GM19324 (cell line): ENCODE results near the gene DOP1B.
"Not testable (repeated sequence)": the region's sequence is repeated elsewhere in the genome, so short reads cannot be mapped to it uniquely, and the experiment has no call there.

Experiments used
- ATAC-seq: cut with Tn5 transposase; IDR thresholded peaks from one replicate; pipeline ENCODE4 v1.9.1; 2021; ENCODE audit warnings: mild to moderate bottlenecking, moderate library complexity; ENCODE audit not compliant: unreplicated experiment, low FRiP score

Gene DOP1B

GRCh38 chr21:36132696-36133095 is 23.9 kb upstream of the DOP1B start:
- ATAC-seq = no peak

- ATAC-seq = no peak
Measured at GRCh38 chr21:36134803-36135390, 21.7 kb upstream of the DOP1B start, which contains the start of gene CBR3. CBR3 (plus strand) TSS chr21:36135079; CDS start chr21:36135193, 114 bp downstream.

- no peak for ATAC-seq
Measured at GRCh38 chr21:36135391-36136102, 21.1 kb upstream of the DOP1B start.

DNA sequence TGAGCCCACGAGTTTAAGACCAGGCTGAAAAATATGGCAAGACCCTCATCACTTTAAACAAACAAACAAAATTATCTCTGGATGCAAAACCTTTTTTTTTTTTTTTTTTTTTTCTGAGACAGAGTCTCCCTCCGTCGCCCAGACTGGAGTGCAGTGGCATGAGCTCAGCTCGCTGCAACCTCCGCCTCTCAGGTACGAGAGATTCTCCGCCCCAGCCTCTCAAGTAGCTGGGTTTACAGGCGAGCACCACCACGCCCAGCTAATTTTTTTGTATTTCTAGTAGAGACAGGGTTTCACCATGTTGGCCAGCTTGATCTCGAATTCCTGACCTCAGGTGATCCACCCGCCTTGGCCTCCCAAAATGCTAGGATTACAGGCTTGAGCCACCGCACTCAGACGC is 16.8 kb upstream of the DOP1B start:
- ATAC-seq = not testable (repeated sequence)

- ATAC-seq = no peak
Measured at GRCh38 chr21:36141513-36141925, 15.1 kb upstream of the DOP1B start.

DNA sequence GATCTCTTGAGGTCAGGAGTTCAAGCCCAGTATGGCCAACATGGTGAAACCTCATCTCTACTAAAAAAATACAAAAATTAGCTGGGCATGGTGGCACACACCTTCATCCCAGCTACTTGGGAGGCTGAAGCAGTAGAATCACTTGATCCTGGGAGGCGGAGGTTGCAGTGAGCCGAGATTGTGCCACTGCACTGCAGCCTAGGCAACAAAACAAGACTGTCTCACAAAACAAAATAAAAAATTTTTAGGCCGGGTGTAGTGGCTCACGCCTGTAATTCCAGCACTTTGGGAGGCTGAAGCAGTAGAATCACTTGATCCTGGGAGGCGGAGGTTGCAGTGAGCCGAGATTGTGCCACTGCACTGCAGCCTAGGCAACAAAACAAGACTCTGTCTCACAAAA is 12.4 kb upstream of the DOP1B start:
- ATAC-seq = not testable (repeated sequence)

DNA sequence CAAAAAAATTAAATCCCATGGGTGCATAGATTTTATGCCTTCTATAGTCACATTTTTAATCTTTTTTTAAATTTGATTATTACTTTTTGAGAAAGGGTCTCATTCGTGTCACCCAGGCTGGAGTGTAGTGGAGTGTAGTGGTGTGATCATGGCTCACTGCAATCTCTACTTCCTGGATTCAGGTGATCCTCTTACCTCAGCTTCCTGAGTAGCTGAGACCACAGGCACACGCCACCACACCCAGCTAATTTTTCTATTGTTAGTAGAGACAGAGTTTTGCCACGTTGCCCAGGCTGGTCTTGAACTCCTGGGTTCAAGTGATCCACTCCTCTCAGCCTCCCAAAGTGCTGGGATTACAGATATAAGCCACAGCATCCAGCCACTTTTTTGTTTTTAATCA is 11.4 kb upstream of the DOP1B start:
- no peak for ATAC-seq

- no peak for ATAC-seq
Measured at GRCh38 chr21:36147911-36148310, 8.7 kb upstream of the DOP1B start.

- no peak for ATAC-seq
Measured at GRCh38 chr21:36148886-36149285, 7.7 kb upstream of the DOP1B start.

DNA sequence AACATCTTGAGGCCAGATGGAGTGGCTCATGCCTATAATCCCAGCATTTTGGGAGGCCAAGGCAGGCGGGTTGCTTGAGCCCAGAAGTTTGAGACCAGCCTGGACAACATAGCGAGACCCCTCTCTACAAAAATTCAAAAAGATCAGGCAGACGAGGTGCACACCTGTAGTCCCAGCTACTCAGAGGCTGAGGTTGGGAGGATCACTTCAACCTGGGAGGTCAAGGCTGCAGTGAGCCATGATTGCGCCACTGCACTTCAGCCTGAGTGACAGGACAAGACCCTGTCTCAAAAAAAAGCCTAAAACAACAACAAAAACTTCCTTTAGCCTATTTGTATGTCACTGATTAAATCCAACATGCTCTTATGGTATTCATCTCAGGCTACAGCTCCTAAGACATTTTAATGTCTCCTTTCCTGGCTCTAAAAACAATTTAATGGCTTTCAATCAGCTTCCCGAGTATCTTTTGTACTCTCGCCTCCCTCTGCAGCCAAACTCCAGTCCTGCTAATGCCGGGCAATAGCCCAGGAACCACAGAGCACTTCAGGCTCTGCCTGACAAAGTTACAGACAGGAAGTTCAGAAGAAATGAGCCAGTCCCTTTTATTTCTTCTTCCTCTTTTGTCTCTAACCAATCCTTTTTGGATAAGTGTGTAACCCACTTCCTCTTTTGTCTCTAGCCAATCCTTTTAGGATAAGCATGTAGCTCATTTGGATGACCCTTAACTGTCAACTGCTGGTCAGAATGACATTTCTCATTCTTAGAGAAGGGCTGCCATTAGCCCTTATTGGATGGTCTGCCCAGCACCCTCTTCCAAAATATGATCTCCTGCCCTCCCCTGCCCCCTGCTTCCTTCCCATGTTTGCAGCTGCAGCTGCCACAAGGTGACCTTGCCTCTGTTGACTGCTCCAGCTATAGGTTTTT is 6.6 kb upstream of the DOP1B start:
- peak; percentile 51 for ATAC-seq

DNA sequence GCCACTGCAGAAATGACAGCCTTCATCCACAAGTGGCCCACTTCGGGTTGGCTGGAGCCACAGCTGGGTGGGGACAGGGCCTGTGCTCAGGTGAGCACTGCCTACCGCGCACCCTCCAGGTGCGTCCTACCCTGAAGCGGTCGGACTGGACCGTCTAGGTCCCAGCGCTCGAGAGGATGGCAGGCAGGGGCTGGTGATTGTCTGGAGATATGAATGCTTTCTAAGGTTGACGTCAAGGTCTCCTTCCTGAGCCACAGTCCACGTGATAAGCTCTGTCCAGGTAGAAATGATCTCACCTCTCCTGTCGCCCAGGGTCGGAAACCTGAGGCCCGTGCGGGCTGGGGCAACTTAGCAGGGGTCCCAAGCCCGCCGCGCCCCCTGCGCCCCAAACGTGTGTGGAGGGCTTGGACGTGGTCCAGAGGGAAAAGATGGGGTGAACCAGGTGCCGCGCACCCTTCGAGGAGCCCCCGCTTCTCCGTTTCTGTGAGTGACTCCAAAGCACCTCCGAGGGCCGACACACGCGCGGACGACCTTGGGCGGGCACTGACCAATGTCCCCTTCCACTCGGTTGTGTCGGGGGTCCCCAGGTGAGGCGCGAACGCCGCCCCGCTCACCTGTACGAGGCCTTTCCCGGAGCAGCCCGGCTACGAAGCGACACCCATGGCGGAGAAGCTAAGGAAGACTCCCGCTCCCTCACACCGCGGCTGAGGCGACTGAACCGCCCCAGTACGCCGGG is 853 bp upstream of the DOP1B start:
- ATAC-seq = no peak

DNA sequence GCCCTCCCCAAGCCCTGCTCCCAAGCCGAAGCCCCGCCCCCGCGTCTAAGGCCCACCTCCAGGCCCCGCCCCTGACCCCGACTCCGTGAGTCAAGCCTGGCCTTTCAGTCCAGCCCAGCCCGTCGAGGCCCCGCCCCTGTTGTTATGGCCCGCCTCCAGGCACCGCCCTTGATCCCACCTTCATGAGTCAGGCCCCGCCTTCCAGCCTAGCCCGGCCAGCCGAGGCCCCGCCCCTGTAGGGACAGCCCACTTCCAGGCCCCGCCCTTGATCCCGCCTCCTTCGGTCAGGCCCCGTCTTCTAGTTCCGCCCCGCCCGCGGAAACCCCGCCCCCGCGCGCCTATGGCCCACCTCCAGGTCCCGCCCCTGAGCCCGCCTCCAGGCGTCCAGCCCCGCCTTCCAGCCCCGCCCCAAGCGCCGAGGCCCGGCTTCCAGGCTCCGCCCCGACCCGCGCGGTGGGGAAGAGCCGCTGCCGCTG is 247 bp upstream of the DOP1B start:
- ATAC-seq = peak; percentile 93

GRCh38 chr21:36159356-36159921 is 2.8 kb downstream of the DOP1B start:
- no peak for ATAC-seq

- no peak for ATAC-seq
Measured at GRCh38 chr21:36160850-36161178, 4.2 kb downstream of the DOP1B start.

DNA sequence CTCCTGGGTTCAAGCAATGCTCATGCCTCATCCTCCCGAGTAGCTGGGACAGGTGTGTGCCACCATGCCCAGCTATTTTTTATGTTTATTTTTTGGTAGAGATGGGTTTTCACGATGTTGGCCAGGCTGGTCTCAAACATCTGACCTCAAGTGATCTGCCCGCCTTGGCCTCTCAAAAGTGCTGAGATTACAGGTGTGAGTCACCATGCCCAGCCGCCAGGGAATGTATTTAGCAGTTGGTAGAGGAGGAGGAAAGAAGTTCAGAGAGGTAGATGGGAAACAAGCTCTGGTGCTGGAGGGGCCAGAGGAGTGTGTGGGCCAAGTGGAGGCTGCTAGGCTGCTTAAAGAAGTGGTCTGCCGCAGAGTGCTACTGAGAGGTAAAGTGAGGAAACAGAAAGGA is 6.0 kb downstream of the DOP1B start:
- no peak for ATAC-seq

- ATAC-seq = no peak
Measured at GRCh38 chr21:36163750-36164741, 7.4 kb downstream of the DOP1B start.

DNA sequence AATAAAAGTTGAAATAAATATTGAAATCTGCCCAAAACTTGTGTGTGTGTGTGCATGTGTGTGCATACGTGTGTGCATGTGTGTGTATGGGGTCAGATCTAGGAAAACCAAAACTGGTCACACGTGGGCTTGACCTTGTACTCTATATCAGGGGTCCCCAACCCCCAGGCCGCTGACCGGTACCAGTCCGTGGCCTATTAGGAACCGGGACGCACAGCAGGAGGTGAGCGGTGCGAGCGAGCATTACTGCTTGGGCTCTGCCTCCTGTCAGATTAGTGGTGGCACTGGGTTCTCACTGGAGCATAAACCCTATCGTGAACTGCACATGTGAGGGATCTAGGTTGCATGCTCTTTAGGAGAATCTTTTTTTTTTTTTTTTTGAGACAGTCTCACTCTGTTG is 8.7 kb downstream of the DOP1B start:
- no peak for ATAC-seq

DNA sequence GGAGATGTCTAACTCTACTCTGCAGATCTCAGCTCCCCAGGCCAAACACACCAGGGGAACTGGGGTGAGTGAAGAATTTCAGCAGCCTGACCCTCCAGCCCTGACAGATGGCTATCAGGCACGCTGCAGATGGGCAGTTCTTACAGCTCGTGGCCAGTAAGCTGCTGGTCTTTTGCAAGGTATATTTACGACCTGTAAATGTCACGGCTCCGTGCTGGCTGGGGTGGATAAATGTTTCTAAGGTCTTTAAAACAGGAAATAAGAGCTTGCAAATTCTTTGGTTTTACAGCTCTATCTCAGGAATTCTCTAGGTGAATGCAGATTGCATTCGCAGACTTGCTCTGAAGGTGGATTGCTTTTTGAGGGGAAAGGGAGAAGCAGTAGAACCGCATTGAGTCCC is 10.1 kb downstream of the DOP1B start:
- ATAC-seq = no peak

DNA sequence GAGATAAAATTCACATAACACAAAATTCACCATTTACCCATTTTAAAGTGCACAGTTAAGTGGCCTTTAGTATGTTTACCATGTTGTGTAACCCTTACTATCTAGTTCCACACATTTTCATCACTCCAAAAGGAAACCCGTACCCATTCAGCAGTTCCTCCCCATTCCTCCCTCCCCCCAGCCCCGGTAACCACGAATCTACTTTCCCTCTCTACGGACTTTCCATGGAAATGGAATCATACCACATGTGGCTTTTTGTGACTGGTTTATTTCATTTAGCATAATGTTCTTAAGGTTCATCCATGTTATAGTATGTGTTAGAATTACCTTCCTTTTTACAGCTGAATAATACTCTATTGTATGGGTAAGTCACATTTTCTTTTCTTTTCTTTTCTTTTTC is 10.9 kb downstream of the DOP1B start:
- no peak for ATAC-seq
